ENCODE measurements around the gene EIF4H.
"Not testable (repeated sequence)": the region's sequence is repeated elsewhere in the genome, so short reads cannot be mapped to it uniquely, and the experiment has no call there.

Gene EIF4H

GRCh38 chr7:74202841-74203556 is 28.8 kb downstream of the EIF4H start:
- peak; percentile 83 for DNase-seq

GRCh38 chr7:74203956-74204618 is 29.9 kb downstream of the EIF4H start:
- DNase-seq, result no peak

- not testable (repeated sequence) for DNase-seq
Measured at GRCh38 chr7:74206052-74206451, 31.9 kb downstream of the EIF4H start.

GRCh38 chr7:74206589-74207120 is 32.5 kb downstream of the EIF4H start:
- peak; percentile 94 for DNase-seq

- no peak for DNase-seq
Measured at GRCh38 chr7:74207586-74207985, 33.4 kb downstream of the EIF4H start.

GRCh38 chr7:74208241-74208640 is 34.1 kb downstream of the EIF4H start:
- DNase-seq, result not testable (repeated sequence)

GRCh38 chr7:74212661-74213060 is 38.5 kb downstream of the EIF4H start:
- DNase-seq, result peak; percentile 84

- DNase-seq, result no peak
Measured at GRCh38 chr7:74214816-74215630, 40.9 kb downstream of the EIF4H start.

- DNase-seq, result no peak
Measured at GRCh38 chr7:74215921-74216320, 41.8 kb downstream of the EIF4H start.

- DNase-seq, result peak; percentile 17
Measured at GRCh38 chr7:74216361-74216761, 42.2 kb downstream of the EIF4H start.

- DNase-seq, result peak; percentile 76
Measured at GRCh38 chr7:74217455-74218342, 43.5 kb downstream of the EIF4H start.

- DNase-seq, result no peak
Measured at GRCh38 chr7:74218343-74218698, 44.2 kb downstream of the EIF4H start.

- DNase-seq, result no peak
Measured at GRCh38 chr7:74219416-74219815, 45.3 kb downstream of the EIF4H start.

GRCh38 chr7:74220229-74220628 is 46.1 kb downstream of the EIF4H start:
- DNase-seq, result no peak

GRCh38 chr7:74221713-74222112 is 47.6 kb downstream of the EIF4H start:
- DNase-seq, result no peak

GRCh38 chr7:74222851-74223710 is 48.9 kb downstream of the EIF4H start:
- no peak for DNase-seq

- DNase-seq, result no peak
Measured at GRCh38 chr7:74223711-74224510, 49.8 kb downstream of the EIF4H start.

- DNase-seq, result no peak
Measured at GRCh38 chr7:74224511-74224832, 50.3 kb downstream of the EIF4H start.

GRCh38 chr7:74224907-74225306 is 50.8 kb downstream of the EIF4H start:
- not testable (repeated sequence) for DNase-seq

GRCh38 chr7:74225400-74225799 is 51.2 kb downstream of the EIF4H start:
- DNase-seq, result no peak

GRCh38 chr7:74226633-74227032 is 52.5 kb downstream of the EIF4H start:
- peak; percentile 81 for DNase-seq

All from suppressor macrophage treated with lipopolysaccharide for 4 hours (primary cell).